HepG2 (cell line): ENCODE measurements around the gene TREX2. TPM values are rescaled to one million over a fixed set of nuclear protein-coding genes. Genes with fewer than 3 reads are reported as not detected.

Experiments used
- ATAC-seq: fragments of 200-7000 bp; cut with Tn5 transposase; 3 replicates; pipeline ENCODE4 v1.9.1; 2020; ENCODE audit warnings: mild to moderate bottlenecking, moderate library complexity
- BruUV-seq: library from RNA; stranded (reverse); fragments of 400-500 nt; replicated peaks from 2 replicates; lab custom pipeline; 2021; lab: Mats Ljungman, UMichigan
- CTCF ChIA-PET: fragments of 300-600 bp; formaldehyde crosslinking; extraction: SDS; loops from one replicate; lab custom pipeline; 2021; ENCODE audit warnings: low total read pairs, inconsistent platforms, low intra/inter-chr PET ratio; lab: Yijun Ruan, JAX
- POLR2A ChIA-PET: fragments of 350-600 bp; sonication (Branson Sonifier 250); formaldehyde crosslinking; loops from one replicate; lab custom pipeline; 2020; ENCODE audit warnings: antibody characterized with exemption, inconsistent platforms; lab: Yijun Ruan, JAX
- DNase-seq: peaks from one replicate; pipeline ENCODE4 v3.0.0-alpha.2; 2015; ENCODE audit warnings: low spot score
- FAIRE-seq: peaks from 3 replicates; lab custom pipeline; 2011; peaks lifted over from hg19 to GRCh38; lab: Jason Lieb, UNC
- H2AFZ ChIP-seq: one replicate; pipeline ENCODE4 v1.6.1; 2011; ENCODE audit warnings: low read length, inconsistent platforms
- H3K27ac ChIP-seq: fragments of 300-600 bp; 3 replicates; pipeline ENCODE4 v1.8.0; 2011; ENCODE audit warnings: mixed run types, mild to moderate bottlenecking, mixed read lengths, low read length, inconsistent platforms; ENCODE audit not compliant: insufficient read depth; ENCODE audit errors: extremely low read length
- H3K27me3 ChIP-seq, 2 experiments: fragments of 200-600 bp in 1 of 2; 2 replicates in 1 of 2; 3 replicates in 1 of 2; pipeline versions ENCODE4 v1.6.0 to v1.8.0; 2011; ENCODE audit warnings: low read length in 2 of 2, mild to moderate bottlenecking in 2 of 2, moderate library complexity in 2 of 2, inconsistent platforms in 1 of 2; ENCODE audit not compliant: insufficient read depth in 2 of 2, control insufficient read depth in 1 of 2
- H3K36me3 ChIP-seq, 2 experiments: fragments of 200-600 bp in 1 of 2; replicated peaks in 1 of 2; 2 replicates in 1 of 2; 3 replicates in 1 of 2; pipeline versions ENCODE4 v1.5.1 to v1.8.0; 2011; ENCODE audit warnings: low read length in 2 of 2, inconsistent platforms in 1 of 2; ENCODE audit not compliant: insufficient read depth in 2 of 2, control insufficient read depth in 1 of 2
- H3K4me1 ChIP-seq: 2 replicates; pipeline ENCODE4 v1.5.1; 2012; ENCODE audit warnings: low read length, inconsistent platforms; ENCODE audit not compliant: insufficient read depth
- H3K4me2 ChIP-seq: 2 replicates; pipeline ENCODE4 v1.6.0; 2011; ENCODE audit warnings: low read depth, low read length, inconsistent platforms
- H3K4me3 ChIP-seq, 3 experiments: fragments of 200-600 bp in 1 of 3; sonication (generic), shearing (Covaris generic) in 1 of 3; replicated peaks in 1 of 3; 2 replicates each; pipeline ENCODE4 v1.5.1; 2011 to 2016; ENCODE audit warnings: low read length in 3 of 3, inconsistent platforms in 2 of 3, low read depth in 2 of 3, mild to moderate bottlenecking in 2 of 3, control low read depth in 1 of 3, mixed read lengths in 1 of 3; ENCODE audit not compliant: insufficient read depth in 1 of 3
- H3K79me2 ChIP-seq: one replicate; pipeline ENCODE4 v1.6.1; 2011; ENCODE audit warnings: low read length, inconsistent platforms; ENCODE audit not compliant: insufficient read depth
- H3K9ac ChIP-seq: 2 replicates; pipeline ENCODE4 v1.6.0; 2011; ENCODE audit warnings: mild to moderate bottlenecking, low read depth, low read length, inconsistent platforms; ENCODE audit not compliant: insufficient read depth
- H3K9me3 ChIP-seq: 2 replicates; pipeline ENCODE4 v1.5.1; 2012; ENCODE audit warnings: mild to moderate bottlenecking, low read length
- H4K20me1 ChIP-seq: 2 replicates; pipeline ENCODE4 v1.6.0; 2011; ENCODE audit warnings: inconsistent platforms, mild to moderate bottlenecking, low read length, moderate library complexity; ENCODE audit not compliant: insufficient read depth
- ELF3 ChIP-seq: IDR thresholded peaks from 2 replicates; pipeline ENCODE4 v1.6.1; 2016; ENCODE audit warnings: missing genetic modification reagents, missing compliant biosample characterization
- GATAD1 ChIP-seq: IDR thresholded peaks from 2 replicates; pipeline ENCODE4 v1.6.1; 2016; ENCODE audit warnings: missing genetic modification reagents, missing compliant biosample characterization
- SKI ChIP-seq: fragments of 450-650 bp; IDR thresholded peaks from one replicate; pipeline ENCODE4 v1.6.1; 2018; ENCODE audit warnings: mild to moderate bottlenecking; ENCODE audit not compliant: partially characterized antibody
- SSRP1 ChIP-seq: IDR thresholded peaks from 2 replicates; pipeline ENCODE4 v1.6.1; 2016; ENCODE audit warnings: control low read depth
- ZBTB20 ChIP-seq: sonication (generic); formaldehyde crosslinking; IDR thresholded peaks from 2 replicates; pipeline ENCODE4 v1.8.1; 2023; ENCODE audit warnings: missing genetic modification reagents, low read depth, mild to moderate bottlenecking, borderline replicate concordance
- ZBTB42 ChIP-seq: sonication (generic); formaldehyde crosslinking; IDR thresholded peaks from 2 replicates; pipeline ENCODE4 v1.5.0; 2020; ENCODE audit warnings: mild to moderate bottlenecking, missing genetic modification reagents
- ZNF572 ChIP-seq: sonication (generic); formaldehyde crosslinking; IDR thresholded peaks from 2 replicates; pipeline ENCODE4 v1.5.1; 2020; ENCODE audit warnings: mild to moderate bottlenecking, missing genetic modification reagents
- WGBS: methylation state at CpG from one replicate; pipeline ENCODE4 v1.1.6; 2017; ENCODE audit warnings: low lambda C conversion rate; 5-methylcytosine and 5-hydroxymethylcytosine counted together
- in situ Hi-C: cut with HindIII; loops from 2 replicates; pipeline ENCODE4 v1.10.0; 2017; ENCODE audit warnings: low pct_unique_long_range_greater_than_20kb; ENCODE audit not compliant: extremely low pct_ligation_motif_present
- intact Hi-C: fragments of 100-400 bp; cut with micrococcal nuclease; formaldehyde crosslinking; loops from one replicate; pipeline ENCODE4 v1.10.0; 2022; ENCODE audit not compliant: unreplicated experiment
- polyA plus RNA-seq, 8 experiments: library from polyadenylated mRNA; depleted of rRNA in 3 of 8; stranded (reverse) in 7 of 8; unstranded in 1 of 8; fragments of >200 nt; fragmentation: Illumina TruSeq in 4 of 8; extraction: Trizol in 4 of 8; gene quantifications; 2 replicates each; pipeline versions ENCODE4 v1.2.1 to v1.2.3, GENCODE V29; 2011 to 2016; ENCODE audit warnings: low read depth in 4 of 8, missing spikeins in 1 of 8, mixed read lengths in 1 of 8; ENCODE audit not compliant: insufficient read depth in 1 of 8
- total RNA-seq, 5 experiments: library from RNA; depleted of rRNA; stranded (reverse); fragments of >200 nt; fragmentation: Illumina TruSeq; extraction: Trizol; gene quantifications; 2 replicates each; pipeline ENCODE4 v1.2.3, GENCODE V29; 2016; ENCODE audit warnings: low read depth in 1 of 5
- TF ChIP-seq, protein P1 (sequence below): sonication (generic); formaldehyde crosslinking; IDR thresholded peaks from 2 replicates; pipeline ENCODE4 v1.5.0; 2020; ENCODE audit warnings: mild to moderate bottlenecking, missing genetic modification reagents, borderline replicate concordance
- TF ChIP-seq, protein P2 (sequence below): sonication (generic); formaldehyde crosslinking; IDR thresholded peaks from 2 replicates; pipeline ENCODE4 v1.8.1; 2023; ENCODE audit warnings: mild to moderate bottlenecking, inconsistent platforms, moderate library complexity, missing genetic modification reagents, borderline replicate concordance
- TF ChIP-seq, protein P3 (sequence below): sonication (generic); formaldehyde crosslinking; IDR thresholded peaks from 2 replicates; pipeline ENCODE4 v1.5.0; 2020; ENCODE audit warnings: missing genetic modification reagents

Gene TREX2
- total and polyA plus RNA-seq, 2 of the 13 experiments (the other 11 are each of a cell fraction or from before 2014, with no cell fraction given), result 0.13 to 0.18 TPM

DNA sequence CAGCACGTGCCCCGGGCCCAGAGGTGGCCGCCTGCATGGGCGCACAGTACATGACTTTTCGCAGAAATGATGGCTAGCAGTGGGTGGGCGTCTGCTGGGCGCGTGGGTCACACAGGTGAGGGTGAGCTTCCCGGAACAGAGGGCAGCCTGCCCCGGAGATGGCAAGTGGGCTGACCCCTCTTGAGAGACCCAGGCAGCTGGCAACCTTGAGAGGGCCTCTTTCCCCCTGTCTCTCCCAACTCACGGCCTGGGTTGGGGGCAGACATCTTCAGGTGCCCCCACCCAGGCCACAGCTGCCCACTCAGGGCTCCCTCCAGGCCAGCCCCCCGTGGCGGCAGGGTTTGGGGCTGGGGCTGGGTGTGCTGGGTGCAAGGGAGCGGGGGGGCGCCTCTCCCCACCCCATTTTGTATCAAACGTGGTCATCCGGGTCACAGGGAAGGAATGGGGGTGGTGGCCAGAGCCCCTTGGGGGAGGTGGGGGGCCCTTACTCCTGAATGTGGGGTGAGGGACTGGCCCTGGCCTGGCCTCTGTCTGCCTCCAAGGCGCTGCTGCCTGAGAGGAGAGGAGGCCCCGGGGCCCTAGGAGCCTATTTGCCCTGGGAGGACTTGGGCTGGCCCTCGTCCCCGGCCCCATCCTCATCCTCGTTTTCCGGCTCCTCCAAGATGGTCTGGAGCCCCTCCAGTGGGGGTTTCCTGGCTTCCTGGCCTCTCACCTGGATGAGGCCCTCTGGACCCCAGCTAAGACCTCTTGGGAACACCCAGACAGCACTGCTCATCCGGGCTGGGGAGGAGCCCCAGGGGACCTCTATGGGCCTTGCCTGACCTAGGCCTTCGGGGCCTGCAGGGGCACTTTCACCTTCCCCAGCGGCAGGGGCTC, 49.3 kb downstream of the TREX2 start:
- Histone ChIP-seq H3K9ac (no peak overlapping the region), H3K4me1 (no peaks in the 10 kb centered on the region), H3K79me2 (no peaks in the 10 kb centered on the region), H3K9me3 (no peaks in the 10 kb centered on the region), H3K36me3 (no peaks in the 10 kb centered on the region), H2AFZ (no peak overlapping the region), H3K27me3 (no peaks in the 10 kb centered on the region; a peak in 1 of 5 replicates), H4K20me1 (no peaks in the 10 kb centered on the region), H3K27ac (no peak overlapping the region), H3K4me3 (no peak overlapping the region), H3K4me2 (no peak overlapping the region)
- in situ Hi-C loops, result no loop called here
- no peak for FAIRE-seq
- intact Hi-C loops, result no loop called here
- no CpG with 5 or more reads among the region's 26 CpGs for WGBS
- no peak for ATAC-seq
- CTCF ChIA-PET, result no interaction called here
- POLR2A ChIA-PET, result no interaction called here
- no TSS peak for BruUV-seq
- no peak for DNase-seq
- TF ChIP-seq, protein P1, sequence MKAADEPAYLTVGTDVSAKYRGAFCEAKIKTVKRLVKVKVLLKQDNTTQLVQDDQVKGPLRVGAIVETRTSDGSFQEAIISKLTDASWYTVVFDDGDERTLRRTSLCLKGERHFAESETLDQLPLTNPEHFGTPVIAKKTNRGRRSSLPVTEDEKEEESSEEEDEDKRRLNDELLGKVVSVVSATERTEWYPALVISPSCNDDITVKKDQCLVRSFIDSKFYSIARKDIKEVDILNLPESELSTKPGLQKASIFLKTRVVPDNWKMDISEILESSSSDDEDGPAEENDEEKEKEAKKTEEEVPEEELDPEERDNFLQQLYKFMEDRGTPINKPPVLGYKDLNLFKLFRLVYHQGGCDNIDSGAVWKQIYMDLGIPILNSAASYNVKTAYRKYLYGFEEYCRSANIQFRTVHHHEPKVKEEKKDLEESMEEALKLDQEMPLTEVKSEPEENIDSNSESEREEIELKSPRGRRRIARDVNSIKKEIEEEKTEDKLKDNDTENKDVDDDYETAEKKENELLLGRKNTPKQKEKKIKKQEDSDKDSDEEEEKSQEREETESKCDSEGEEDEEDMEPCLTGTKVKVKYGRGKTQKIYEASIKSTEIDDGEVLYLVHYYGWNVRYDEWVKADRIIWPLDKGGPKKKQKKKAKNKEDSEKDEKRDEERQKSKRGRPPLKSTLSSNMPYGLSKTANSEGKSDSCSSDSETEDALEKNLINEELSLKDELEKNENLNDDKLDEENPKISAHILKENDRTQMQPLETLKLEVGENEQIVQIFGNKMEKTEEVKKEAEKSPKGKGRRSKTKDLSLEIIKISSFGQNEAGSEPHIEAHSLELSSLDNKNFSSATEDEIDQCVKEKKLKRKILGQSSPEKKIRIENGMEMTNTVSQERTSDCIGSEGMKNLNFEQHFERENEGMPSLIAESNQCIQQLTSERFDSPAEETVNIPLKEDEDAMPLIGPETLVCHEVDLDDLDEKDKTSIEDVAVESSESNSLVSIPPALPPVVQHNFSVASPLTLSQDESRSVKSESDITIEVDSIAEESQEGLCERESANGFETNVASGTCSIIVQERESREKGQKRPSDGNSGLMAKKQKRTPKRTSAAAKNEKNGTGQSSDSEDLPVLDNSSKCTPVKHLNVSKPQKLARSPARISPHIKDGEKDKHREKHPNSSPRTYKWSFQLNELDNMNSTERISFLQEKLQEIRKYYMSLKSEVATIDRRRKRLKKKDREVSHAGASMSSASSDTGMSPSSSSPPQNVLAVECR (CRISPR knock-in tag), result no peak
- TF ChIP-seq ZNF572 (CRISPR knock-in tag) (no peak), ZBTB20 (CRISPR knock-in tag) (no peak), SSRP1 (CRISPR knock-in tag) (no peak), GATAD1 (CRISPR knock-in tag) (no peak), ZBTB42 (CRISPR knock-in tag) (no peak), SKI (no peak), ELF3 (CRISPR knock-in tag) (no peak)
- TF ChIP-seq, protein P2, sequence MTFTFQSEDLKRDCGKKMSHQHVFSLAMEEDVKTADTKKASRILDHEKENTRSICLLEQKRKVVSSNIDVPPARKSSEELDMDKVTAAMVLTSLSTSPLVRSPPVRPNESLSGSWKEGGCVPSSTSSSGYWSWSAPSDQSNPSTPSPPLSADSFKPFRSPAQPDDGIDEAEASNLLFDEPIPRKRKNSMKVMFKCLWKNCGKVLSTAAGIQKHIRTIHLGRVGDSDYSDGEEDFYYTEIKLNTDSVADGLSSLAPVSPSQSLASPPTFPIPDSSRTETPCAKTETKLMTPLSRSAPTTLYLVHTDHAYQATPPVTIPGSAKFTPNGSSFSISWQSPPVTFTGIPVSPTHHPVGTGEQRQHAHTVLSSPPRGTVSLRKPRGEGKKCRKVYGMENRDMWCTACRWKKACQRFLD (CRISPR knock-in tag), result no peak
- TF ChIP-seq, protein P3, sequence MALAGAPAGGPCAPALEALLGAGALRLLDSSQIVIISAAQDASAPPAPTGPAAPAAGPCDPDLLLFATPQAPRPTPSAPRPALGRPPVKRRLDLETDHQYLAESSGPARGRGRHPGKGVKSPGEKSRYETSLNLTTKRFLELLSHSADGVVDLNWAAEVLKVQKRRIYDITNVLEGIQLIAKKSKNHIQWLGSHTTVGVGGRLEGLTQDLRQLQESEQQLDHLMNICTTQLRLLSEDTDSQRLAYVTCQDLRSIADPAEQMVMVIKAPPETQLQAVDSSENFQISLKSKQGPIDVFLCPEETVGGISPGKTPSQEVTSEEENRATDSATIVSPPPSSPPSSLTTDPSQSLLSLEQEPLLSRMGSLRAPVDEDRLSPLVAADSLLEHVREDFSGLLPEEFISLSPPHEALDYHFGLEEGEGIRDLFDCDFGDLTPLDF (CRISPR knock-in tag), result no peak
